ENCODE results near the gene RBM38.

RBM38 gene

DNA sequence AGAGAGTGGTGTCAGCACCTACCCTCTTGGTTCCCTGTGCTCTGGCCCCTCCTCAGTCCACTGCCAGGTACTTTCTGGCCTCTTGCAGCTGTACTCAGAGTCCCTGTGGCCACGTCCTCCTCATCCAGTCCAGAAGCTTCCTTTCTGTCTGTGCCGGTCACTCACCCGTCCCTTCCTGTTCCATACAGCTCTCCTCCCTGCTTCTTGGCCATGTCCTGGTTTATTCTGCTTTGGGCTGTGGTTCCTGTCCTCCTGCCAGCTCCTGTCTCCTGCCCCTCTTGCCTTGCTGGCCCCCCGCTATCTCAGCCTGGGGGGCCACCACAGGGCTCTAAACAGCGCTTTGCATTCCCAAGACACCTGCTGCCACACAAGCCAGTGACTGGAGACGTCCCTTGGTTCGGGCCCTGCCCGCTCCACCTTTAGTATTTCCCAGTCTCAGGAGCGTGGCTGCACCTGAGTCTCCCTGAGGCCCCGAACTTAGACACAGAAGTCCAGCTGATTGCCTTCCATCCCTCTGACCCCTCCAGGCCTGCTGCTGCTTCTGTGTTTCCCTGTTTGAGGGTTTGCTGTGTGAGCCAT is 15.5 kb upstream of the RBM38 start:
- DNase-seq, result no peak

- DNase-seq, result no peak
Observed at GRCh38 chr20:57377350-57377749, 13.8 kb upstream of the RBM38 start.

GRCh38 chr20:57378107-57378506 is 13.1 kb upstream of the RBM38 start:
- no peak for DNase-seq

DNA sequence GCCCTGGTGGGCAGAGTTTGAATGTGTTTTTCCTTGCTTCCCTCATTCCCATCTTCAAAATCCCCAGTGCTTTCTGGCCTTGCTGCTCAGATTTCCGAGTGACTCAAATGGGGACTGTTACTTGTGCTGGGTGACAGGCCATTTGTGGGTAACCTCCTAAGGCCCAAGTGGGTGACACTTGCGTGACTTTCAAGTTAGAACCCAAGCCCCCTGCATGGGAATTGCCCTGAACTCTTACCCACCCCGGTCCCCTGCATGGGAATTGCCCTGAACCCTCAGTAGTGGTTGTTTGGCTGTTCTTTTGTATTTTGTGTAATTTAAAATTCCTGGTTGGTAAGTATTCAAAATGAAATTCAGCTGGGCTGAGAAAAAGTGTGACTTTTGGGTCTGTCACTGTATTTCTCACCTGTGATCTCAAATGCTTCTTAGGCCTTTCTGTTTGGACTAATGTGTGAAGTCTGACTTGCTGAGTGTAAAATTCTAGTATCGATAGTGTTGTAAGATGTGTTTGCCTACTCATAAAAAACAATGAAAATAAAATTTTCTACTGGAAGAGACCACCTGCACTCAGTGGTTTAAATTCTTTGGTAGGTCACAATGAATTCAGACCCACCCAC is 12.4 kb upstream of the RBM38 start:
- no peak for DNase-seq

DNA sequence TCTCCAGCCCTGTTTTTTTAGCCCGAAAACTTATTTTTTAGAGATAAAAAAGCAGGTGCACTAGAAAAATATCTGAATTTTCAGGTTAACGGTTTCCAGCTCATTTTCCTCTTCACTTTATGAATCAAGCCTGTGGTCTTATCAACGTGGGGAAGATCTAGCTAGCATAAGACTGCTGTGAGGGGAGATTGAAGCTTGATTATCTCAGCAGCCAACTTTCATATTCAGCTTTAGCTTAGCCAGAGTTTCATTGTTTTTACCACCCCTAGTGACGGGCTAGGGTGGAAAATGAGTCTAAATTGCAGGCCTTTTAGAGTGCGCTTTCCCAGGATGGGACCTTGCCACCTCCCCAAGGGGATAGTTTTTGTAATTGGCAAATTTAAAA is 11.9 kb upstream of the RBM38 start:
- DNase-seq, result no peak

GRCh38 chr20:57380081-57380750 is 11.0 kb upstream of the RBM38 start:
- DNase-seq, result no peak

- DNase-seq, result peak; percentile 51
Observed at GRCh38 chr20:57381596-57382503, 9.3 kb upstream of the RBM38 start.

DNA sequence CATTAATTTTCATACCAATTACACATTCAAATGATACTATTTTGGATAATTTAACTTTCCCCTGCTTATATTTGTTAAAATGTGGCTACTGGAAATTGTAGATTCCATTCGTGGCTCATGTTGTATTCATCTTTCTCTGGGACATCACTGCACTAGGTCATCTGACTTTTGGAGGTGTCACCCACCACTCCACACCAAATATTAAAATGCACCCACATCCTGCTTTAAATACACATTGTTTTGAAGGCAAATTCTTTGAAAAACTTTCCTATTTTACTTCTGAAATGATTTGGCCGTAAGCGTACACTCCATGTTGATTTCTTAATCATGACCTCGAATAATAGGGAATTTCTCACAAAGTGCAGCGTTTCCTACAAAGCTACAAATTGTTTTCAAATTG is 8.7 kb upstream of the RBM38 start:
- DNase-seq, result no peak

GRCh38 chr20:57383447-57384347 is 7.5 kb upstream of the RBM38 start:
- no peak for DNase-seq

DNA sequence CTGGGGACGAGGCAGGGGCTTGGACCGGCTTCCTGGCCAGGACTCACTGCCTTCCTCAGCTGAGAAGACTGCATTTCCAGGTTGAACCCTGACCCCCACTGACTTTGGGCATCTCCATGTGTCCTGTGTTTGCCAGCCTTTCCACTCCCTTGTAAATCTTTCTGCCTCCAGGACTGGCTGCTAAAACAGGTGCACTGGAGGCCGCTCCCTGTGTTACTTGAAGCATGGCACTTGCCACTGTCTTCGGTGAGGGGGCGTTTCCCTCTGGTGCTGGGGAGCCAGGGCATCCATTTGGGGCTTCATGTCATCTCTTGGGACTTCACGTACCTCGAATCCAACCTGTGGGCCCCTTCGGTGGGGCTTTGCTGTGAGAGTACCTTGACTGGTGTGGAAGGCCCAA is 6.7 kb upstream of the RBM38 start:
- DNase-seq, result no peak

DNA sequence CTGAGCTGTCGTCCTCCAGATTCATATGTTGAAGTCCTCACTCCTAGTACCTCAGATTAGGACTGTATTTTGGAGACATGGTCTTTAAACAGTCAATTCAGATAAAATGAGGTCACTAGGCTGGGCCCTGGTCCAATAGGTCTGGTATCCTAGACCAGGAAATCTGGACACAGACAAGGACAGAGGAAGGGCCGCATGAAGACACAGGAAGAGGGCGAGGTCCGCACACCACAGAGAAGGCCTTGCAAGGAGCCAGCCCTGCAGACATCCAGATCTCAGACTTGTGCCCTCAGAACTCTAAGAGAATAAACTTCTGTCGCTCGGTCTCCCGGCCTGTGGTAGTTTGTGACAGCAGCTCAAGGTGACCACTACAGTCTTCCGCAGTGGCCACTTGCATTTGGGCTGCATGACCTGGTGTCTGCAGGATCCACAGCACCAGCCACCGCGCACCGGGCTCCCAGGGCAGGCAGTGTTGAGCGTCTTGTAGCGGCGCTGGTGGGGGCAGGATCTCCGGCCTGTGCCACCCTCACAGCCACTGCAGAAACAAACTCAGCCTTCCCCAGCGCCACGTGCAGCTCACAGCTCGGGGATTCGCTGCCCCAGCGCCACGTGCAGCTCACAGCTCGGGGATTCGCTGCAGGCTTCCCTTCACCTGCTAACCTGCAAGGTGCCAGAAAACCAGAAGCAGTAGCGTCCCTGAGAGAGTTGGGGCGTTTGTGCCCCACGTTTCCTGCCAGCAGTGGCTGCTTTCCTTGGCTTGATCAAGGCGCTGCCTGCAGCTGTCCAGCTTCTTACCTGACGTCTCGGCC is 6.0 kb upstream of the RBM38 start:
- no peak for DNase-seq

GRCh38 chr20:57385940-57386339 is 5.3 kb upstream of the RBM38 start:
- no peak for DNase-seq

DNA sequence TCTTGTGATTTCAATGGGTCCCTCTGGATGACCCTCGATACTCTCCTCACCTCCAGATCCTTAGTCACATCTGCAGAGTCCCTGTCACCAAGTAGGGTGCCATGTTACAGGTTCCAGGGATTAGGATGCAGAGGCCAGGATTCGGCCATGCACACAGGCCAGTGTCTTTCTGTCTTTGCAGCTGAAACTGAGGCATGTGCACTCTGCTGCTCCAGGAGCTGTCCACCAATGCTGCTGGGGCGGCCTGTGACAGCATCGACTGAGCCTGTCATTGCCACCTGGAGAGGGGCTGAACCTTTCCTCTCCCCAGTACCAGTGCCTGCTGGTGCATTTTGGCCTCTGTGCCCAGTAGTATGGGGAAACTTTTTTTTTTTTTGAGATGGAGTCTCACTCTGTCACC is 4.4 kb upstream of the RBM38 start:
- DNase-seq, result no peak

DNA sequence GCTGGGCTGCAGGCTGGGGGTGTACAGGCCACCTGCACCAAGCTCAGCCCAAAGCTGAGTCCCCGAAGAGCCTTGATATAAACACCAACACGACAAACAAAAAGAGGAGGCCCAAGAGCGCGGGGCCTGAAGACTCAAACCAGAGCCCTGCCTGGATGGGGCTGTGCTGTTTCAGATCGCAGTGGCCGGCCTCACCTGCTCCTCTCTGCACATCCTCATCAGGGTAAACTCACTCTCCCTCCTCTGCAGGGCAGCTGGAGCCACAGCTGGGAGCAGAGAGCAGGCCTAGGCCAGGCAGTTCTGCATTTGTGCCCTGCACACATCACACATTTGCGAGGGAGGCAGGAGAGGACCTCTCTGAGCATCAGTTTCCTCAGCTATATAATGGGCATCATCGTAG is 3.7 kb upstream of the RBM38 start:
- no peak for DNase-seq

GRCh38 chr20:57387945-57388371 is 3.2 kb upstream of the RBM38 start:
- no peak for DNase-seq

DNA sequence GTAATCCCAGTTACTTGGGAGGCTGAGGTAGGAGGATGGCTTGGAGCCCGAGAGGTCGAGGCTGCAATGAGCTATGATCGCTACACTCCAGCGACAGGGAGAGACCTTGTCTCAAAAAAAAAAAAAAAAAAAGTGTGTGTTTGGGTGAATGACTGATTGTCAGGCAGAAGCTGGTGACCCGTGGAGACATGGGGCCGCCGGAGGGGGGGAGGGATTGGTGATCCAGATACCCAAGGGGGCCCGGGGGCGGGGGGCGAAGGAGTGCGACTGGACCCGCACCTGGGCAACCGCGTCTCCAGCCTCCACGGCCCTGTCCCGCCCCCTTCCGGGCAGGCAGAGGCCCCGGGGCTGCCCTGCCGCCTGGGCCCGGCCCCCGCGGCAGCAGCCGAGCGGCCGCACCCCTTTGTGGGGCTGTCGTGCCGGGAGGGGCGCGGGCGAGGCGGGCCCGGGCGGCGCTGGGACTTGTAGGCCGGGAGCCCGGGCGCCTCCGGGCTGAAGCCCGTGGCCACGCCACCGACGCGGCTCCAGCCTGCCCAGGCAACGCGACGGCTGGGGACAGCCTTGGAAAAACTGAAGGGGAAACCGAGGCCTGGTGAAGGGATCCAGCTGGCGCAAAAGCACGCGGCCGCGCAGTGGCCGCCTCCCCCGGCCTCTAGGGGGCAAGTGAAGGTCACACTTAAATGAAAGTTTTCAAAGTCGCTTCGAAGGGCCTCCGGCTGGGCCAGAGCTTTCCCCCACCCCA is 2.1 kb upstream of the RBM38 start:
- DNase-seq, result no peak

DNA sequence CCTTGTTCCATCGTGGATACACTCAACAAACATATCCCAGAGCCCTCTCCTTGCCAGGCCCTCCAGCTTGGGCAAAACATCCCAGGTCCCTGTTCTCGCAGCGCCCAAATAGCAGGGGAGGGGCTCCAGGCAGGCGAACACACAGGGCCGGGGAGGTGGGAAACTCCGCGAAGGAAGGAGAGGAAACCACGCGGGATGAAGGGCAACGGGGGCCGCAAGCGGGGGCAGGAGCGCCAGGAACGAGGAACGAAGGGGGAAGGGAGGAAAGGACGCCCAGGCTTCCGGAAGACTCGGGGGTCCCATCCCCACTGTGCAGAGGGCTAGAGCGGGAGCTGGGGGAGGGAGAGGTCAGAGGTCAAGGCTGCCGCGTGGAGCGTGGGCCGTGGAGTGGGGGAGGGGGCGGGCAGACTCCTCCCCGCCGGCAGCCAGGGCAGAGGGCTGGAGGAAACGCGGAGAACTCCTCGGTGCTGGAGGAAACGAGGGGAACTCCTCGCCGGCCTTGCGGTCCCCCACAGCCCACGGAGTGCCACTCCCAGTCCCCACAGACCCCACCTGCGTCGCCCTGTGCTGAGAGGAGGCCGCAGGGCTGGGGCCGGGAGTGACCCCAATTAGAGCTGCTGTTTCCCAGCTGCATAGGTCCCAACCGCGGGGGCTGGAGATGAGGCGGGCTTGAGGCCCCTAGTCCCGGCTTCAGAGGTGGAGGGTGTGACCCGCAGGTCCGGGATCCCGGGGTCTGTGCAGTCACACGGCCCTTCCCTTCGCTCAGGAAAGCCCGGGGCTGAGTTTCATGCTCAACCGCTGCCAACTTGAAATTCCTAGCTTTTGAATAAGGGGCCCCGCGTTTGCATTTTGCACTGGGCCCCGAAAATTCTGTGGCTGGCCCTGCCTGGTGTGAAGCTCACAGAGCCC is 1.2 kb upstream of the RBM38 start:
- no peak for DNase-seq

- DNase-seq, result no peak
Observed at GRCh38 chr20:57391439-57392301, 474 bp downstream of the RBM38 start.

Data from NCI-H1694 (cell line).